Measurements from ENCODE around the gene SLIT3.

- TF ChIP-seq CTCF (IDR thresholded peaks at IDR 0.05 in 2 of 3, conservative IDR thresholded peaks at IDR 0.05 in 1 of 3; ENCODE audit: control insufficient read depth in 2 of 3, extremely low read depth in 1 of 3, insufficient read depth in 1 of 3, low read depth in 3 of 3, low read length in 3 of 3) (no peak), NR2C1 (IDR thresholded peaks at IDR 0.05) (no peak), ETV6 (conservative IDR thresholded peaks at IDR 0.05 in 1 of 2, IDR thresholded peaks at IDR 0.05 in 1 of 2; ENCODE audit: borderline replicate concordance in 1 of 2, low read depth in 1 of 2) (no peak), ZBTB4 (CRISPR knock-in tag; IDR thresholded peaks at IDR 0.05) (no peak), ZBTB40 (IDR thresholded peaks at IDR 0.05; ENCODE audit: borderline replicate concordance) (no peak), BACH1 (IDR thresholded peaks at IDR 0.05; ENCODE audit: borderline replicate concordance) (no peak), MAX (IDR thresholded peaks at IDR 0.05; ENCODE audit: low read depth, low read length) (no peak), MTA3 (IDR thresholded peaks at IDR 0.05; ENCODE audit: borderline replicate concordance, low read length) (no peak), POU2F2 (IDR thresholded peaks at IDR 0.05; ENCODE audit: borderline replicate concordance, low read depth, low read length) (no peak)
These were observed 230.5 kb downstream of the SLIT3 start for GRCh38 chr5:169070413-169070812.
